GM08714 (cell line): ENCODE measurements around the gene HSPA12B.

Experiments
- H3K4me3 ChIP-seq: fragments of 200-500 bp; sonication (Bioruptor generic); 2 replicates; pipeline ENCODE4 v1.5.1; 2014; ENCODE audit warnings: mild to moderate bottlenecking, low read length, inconsistent platforms
- ZNF274 ChIP-seq: IDR thresholded peaks from 2 replicates; pipeline ENCODE4 v1.6.1; 2012; ENCODE audit warnings: mild to moderate bottlenecking, low read depth, low read length

HSPA12B gene

DNA sequence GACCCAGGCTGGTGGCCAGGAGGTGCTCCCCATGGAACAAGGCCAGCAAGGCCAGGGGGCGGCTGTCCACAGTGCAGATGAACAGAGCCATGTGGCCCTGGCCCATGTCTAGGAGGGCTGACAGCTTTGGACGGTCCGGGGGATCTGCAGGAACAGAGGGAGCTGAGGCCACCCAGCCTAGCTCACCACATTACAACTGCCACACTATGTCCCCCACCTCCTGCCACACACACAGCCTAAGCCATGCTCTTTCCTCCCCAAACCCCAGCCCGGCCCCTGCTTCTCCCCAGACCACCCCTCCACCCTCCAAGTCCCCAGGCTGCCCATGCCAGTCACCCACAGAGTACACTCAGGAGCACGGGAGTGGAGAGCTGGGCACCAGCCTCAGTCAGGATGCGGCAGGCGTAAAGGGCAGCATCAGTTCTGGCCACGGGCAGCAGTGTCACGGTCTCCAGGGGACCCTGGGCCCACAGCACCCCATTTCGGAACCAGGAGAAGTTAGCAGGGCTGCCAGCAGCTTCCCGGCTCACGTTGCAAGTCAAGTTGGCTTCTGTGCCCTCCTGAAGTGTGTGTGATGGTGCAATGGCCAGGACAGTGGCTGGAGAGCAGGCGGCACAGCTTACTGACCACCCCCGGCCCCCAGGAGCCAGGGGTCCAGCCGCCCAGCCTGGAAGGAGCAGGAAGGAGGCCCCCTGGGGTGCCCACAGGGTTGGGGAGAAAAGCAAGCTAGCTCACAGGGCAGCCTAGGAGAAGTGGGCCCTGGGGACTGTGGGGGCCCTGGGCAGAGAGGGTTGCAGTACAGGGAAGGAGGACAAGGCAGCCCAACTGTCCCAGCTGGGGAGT, 35.5 kb upstream of the HSPA12B start:
- no peak for TF ChIP-seq ZNF274
- no peak overlapping the region for H3K4me3 ChIP-seq

- no peak overlapping the region for H3K4me3 ChIP-seq
- TF ChIP-seq ZNF274 = no peak
Measured at GRCh38 chr20:3697588-3698305, 34.7 kb upstream of the HSPA12B start.

GRCh38 chr20:3698591-3699001, 33.9 kb upstream of the HSPA12B start:
- no peak overlapping the region for H3K4me3 ChIP-seq
- no peak for TF ChIP-seq ZNF274

DNA sequence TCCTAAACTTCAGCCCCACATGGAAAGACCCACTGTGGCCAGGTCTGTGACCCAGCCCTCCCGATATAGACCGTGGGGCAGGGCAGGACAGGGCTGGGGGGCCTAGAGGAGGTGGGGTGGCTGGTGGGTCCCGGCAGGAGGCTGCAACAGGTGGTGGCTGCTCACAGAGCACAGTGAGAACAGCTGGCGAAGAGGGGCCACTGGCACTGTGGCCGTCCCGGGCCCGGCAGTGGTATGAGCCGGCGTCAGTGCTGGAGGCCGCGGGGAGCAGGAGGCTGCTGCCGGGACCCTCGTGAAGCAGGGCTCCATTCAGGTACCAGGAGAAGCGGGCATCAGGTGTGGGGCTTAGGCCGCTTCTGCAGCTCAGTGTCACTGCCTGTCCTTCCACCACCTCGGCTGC, 33.4 kb upstream of the HSPA12B start:
- no peak for TF ChIP-seq ZNF274
- H3K4me3 ChIP-seq = no peak overlapping the region

- no peak for TF ChIP-seq ZNF274
Measured at GRCh38 chr20:3701061-3701998, 31.2 kb upstream of the HSPA12B start.

GRCh38 chr20:3702611-3703391, 29.7 kb upstream of the HSPA12B start:
- no peak overlapping the region for H3K4me3 ChIP-seq
- TF ChIP-seq ZNF274 = no peak

More at GRCh38 chr20:3701061-3701998, 31.2 kb upstream of the HSPA12B start:
- H3K4me3 ChIP-seq = no peak overlapping the region

GRCh38 chr20:3704087-3704486, 28.4 kb upstream of the HSPA12B start:
- no peak overlapping the region for H3K4me3 ChIP-seq
- TF ChIP-seq ZNF274 = no peak

DNA sequence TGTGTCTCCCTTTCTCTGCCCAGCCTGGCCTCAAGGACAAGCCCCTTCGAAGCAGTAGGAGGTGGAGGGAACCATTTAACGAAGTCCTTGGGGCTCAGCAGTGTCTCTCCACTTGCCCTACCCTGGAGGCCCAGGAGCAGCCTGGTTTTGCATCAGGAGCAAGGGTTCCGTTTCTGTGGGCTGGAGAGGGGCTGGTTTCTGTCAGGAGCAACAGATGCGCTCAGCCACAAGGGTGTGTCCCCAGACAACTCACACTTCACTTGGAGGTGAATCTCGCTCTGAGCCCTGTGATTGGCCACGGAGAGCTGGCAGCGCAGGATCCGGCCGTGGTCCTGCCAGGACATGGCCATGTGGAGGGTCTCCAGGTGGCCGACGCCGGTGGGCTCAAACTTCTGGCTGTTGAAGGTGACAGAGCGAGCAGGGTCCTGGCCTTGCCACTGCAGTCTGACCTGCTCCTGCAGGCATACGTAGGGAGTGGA, 27.0 kb upstream of the HSPA12B start:
- TF ChIP-seq ZNF274 = no peak
- no peak overlapping the region for H3K4me3 ChIP-seq

GRCh38 chr20:3705970-3706739, 26.3 kb upstream of the HSPA12B start:
- H3K4me3 ChIP-seq = no peak overlapping the region
- TF ChIP-seq ZNF274 = no peak

GRCh38 chr20:3706774-3707507, 25.5 kb upstream of the HSPA12B start:
- H3K4me3 ChIP-seq = no peak overlapping the region
- no peak for TF ChIP-seq ZNF274

DNA sequence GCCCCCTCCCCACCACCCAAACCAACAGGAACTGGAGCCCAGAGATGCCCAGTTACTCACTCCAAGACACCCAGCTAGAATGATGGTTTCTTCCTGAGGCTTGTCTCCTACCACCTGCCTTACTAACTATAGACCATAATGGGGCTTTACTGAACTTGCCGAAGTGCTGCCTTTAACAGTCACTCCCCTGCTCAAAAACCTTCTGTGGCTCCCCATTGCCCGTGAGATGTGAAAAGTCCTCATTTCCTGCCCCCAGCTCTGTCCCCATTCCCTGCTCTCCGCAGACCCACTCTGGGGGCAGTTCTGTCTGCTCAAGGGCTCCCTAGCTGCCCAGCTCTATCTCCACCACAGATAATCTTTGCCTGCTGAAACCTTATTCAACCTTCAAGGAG, 25.0 kb upstream of the HSPA12B start:
- H3K4me3 ChIP-seq = no peak overlapping the region
- TF ChIP-seq ZNF274 = no peak

GRCh38 chr20:3710011-3710466, 22.4 kb upstream of the HSPA12B start:
- no peak overlapping the region for H3K4me3 ChIP-seq
- TF ChIP-seq ZNF274 = no peak
